Measurements from ENCODE around the gene PDE1C. TPM values are rescaled to one million over a fixed set of nuclear protein-coding genes. Genes with fewer than 3 reads are reported as not detected.

Gene PDE1C
- total RNA-seq, result 19.2 TPM

DNA sequence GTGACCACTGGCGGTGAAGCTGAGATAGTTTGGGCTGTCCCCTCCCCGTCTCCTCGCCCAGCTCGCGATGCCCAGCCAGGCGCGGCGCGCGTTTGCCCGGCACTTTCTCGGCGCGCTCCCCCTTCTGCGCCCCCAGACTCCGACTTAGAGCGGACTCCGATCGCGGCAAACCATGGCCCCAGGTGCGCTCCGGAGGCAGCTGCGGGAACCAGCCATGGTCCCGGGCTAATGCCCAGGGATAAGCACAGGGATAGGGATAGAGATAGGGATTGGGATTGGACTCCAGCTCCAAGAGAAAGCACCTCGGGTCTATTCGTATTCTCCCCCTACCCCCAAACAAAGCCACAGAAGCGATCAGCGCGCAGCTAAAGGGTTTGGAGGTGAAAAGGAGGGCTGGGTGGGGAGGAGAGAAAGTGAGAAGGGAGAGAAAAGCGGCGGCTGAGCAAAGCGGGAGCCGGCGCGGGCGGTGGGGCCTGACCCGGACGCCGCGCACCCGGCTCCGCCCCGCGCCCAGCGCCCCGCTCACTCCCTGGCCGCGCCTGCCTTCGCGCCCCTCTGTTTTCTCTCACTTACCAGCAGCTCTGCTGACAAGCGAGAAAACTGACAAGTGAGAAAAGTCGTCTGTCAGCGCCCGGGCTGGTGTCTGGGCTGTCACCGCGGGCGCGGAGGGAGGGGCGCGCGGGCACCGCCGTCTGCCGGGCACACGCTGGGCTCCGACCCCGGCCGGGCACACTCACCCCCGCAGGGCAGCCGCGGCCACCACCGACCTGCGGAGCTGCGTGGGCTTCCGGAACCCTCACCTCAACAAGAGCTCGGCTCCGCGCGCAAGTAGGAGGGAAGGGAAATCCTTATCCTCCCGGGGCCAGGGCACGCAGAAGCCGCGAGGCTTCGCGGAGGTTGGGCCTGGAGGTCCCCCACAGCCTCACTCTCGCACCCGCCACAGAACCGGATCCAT, at the start of gene PDE1C:
PDE1C (minus strand) TSS at position 2 of the 955 bp plus-strand sequence.
- no peak for FAIRE-seq
- peak; percentile 51 to 68 for DNase-seq (ENCODE audit: low spot score in 2 of 2)

DNA sequence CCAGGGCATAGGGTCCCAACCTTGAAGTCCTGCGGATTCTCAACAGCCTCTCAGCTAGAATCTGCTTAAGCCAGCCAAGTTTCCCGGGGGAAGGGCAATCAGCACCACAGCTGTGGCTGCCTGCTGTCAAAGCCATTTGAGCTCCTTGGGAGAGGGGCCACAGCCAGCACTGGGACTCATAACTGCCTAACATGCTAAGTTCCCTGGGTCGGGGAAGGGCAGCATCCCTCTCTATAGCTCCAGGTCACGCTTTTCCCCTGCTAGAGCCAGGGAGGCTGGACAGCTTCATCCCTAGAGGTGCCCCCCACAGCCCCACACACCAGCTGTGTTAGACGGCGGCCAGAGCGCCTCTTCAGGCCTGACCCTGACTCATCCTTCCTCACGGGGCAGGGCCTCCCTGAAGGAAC, 49.6 kb upstream of the PDE1C start:
- no peak for FAIRE-seq
- DNase-seq (ENCODE audit: low spot score in 2 of 2), result no peak

DNA sequence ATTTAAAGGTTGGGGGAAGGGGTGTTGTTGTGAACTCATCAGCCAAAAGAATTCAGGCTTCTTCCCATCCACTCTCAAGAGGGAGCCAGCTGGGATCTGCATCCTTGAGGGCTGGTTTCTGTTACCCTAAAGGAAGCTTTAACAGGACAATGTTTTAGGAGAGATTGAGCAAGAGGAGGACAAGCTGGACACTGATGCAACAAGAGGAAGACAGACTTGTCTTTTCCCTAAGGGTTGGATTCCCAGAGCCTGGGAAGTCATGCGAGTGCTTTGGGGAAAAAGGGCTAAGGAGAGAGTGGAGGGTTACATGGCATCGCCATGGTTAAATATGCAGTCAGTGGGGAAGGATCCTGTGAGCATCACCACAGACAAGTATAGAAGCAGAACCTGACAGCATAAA, 47.6 kb upstream of the PDE1C start:
- DNase-seq (ENCODE audit: low spot score in 2 of 2), result no peak
- FAIRE-seq, result no peak

DNA sequence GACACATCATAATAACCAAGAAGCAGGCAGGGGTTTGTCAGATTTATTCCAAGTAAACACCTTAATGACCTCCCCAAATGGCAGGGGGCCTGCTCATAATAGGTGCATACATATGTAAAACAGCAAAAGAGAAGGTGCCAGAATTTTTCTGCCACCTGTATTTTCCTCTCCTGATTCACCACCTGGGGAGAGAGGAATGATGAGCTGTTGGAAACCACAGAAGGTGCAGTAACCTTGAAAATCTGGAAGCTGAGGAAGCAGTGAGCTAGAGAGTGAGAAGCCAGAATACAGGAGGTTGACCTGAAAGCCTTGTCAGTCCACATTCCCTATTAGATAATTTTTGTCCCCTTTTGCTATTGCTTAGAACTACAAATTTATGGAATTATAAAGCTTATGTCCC, 46.2 kb upstream of the PDE1C start:
- no peak for DNase-seq (ENCODE audit: low spot score in 2 of 2)
- no peak for FAIRE-seq

DNA sequence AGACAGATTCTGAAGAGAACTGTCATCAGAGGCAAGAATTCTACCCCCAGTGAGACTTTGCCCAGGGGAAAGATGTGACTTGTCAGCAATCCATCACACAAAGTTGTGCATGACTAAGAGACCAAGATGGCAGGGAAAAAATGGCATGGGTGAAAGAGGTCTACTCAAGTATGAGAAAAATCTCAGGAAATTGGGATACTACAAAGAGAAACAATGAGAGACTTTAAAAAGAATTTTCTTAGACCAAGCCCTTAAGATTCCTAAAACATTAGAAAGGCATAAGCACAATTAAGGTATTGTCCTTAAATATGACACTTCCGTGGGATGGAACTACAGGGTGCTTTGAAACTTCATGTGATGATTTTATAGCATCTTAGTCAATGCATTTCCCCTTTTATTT, 45.6 kb upstream of the PDE1C start:
- DNase-seq (ENCODE audit: low spot score in 2 of 2), result no peak
- FAIRE-seq, result no peak

DNA sequence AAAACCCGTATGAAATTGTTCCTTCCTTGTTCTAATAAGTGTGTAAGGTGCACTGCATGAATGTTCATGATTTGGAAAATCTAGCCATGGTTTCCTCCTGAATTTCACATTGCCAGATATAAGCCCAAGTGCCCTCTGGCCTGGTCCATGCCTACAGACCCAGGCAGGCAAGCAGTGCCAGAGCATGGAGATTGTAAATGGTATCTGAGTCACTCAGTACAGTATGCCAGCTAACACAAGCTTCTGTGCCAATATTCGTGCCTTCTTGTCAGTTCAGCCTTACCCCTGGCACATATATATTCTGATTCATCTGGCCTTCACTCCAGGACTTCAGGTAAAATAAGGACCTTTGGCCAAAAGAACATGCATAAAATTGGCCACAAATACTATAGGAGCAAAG, 38.4 kb upstream of the PDE1C start:
- DNase-seq (ENCODE audit: low spot score in 2 of 2) (no peak), FAIRE-seq (no peak)

DNA sequence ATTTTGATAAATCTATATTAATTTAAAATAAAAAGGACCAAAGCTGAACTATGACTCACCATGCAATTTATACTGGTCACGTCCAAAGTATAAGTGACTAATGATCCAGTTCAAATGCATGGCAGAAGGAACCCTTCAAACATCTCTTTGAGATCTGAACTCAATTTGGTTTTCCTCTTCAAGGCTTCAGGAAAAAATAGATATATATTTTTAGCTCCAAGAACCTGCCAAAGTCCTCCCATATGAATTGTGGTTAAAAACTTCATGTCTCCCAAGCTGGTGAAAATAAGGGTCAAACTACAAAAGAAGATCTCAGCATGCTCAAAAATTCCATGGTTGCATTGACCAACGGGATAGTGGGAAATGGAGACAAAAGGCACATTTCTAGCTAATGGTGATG, 34.6 kb upstream of the PDE1C start:
- no peak for DNase-seq (ENCODE audit: low spot score in 2 of 2)
- no peak for FAIRE-seq

DNA sequence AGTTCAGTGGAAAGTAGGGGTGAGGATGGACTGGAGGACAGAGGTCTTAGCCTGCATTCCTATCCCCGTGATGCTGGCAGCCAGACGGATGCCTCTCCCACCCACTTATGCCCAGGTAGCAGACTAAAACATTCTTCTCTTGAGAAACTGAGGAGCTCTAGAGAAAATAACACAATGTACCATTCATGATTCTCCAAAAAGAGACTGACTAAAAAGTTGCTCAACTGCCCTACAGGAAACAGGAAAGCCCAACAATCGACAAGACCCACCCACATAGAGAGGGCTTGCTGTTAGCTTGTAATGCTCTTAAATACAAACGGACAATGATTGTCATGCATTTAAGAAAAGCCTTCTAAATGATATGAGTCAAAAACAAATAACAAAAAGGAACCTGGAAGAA, 33.2 kb upstream of the PDE1C start:
- no peak for FAIRE-seq

DNA sequence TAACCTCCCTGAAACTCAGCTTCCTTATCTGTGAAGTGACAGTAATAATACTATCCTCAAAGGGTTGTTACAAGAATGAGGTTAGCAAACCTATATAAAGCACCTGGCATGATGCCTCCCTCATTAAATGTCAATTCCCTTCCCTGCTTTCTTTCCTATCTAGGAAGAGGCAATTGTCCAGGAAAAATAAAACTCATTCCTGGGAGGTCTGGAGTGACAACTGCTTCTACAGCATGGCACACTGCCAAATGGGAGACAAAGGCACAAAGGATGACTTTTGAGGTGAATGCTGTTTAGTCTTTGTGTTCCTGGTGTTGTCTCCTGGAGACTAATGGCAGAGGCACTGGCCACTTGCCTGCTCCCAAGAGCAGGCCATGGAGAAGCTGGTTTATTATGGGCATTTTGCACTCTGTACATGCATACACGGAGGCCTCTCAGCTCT, 32.2 kb upstream of the PDE1C start:
- DNase-seq (ENCODE audit: low spot score in 2 of 2) (no peak), FAIRE-seq (no peak)

More for the DNA sequence above, 33.2 kb upstream of the PDE1C start:
- no peak for DNase-seq (ENCODE audit: low spot score in 2 of 2)

DNA sequence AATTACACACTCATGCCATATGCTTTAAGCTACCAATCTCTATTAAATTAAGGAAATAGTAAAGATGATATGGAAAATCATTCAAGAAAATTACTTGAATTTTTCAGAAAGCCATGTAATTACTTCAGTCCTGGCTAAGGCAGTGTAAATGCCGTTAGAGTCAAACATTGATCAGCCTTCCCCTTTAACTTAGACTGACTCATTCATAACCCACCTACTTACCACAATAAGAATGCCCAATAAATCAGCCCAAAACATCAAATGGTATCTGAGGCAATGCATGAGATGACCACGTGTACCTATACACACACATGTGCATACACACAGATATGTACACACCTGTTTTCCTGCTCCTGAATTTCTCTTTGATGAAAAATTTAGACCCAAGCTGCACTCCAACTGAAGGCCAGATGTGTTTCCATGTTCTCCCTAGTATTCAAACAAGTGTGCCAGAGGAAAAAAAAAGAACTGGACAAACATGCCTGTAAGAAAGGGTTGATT, 30.2 kb upstream of the PDE1C start:
- FAIRE-seq (no peak), DNase-seq (ENCODE audit: low spot score in 2 of 2) (no peak)

DNA sequence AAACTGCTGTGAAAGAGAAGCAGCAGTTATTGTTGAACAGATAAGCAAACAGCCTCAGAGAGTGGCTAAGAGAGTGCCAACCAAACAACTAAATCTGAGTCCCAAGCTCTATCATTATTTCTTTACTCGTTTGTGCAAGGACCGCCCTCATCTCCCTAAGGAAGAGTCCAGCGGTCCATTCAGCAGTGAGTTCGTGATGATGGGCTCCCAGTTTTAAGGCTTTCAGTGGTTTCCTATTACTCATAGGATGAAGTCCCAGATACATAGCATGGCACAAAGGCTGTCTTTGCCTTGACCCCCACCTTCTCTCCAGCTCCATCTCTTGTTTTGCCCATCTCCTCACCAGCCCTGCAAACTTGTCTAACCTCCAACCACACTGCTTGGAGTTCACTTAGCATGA, 24.3 kb upstream of the PDE1C start:
- FAIRE-seq (no peak), DNase-seq (ENCODE audit: low spot score in 2 of 2) (no peak)

DNA sequence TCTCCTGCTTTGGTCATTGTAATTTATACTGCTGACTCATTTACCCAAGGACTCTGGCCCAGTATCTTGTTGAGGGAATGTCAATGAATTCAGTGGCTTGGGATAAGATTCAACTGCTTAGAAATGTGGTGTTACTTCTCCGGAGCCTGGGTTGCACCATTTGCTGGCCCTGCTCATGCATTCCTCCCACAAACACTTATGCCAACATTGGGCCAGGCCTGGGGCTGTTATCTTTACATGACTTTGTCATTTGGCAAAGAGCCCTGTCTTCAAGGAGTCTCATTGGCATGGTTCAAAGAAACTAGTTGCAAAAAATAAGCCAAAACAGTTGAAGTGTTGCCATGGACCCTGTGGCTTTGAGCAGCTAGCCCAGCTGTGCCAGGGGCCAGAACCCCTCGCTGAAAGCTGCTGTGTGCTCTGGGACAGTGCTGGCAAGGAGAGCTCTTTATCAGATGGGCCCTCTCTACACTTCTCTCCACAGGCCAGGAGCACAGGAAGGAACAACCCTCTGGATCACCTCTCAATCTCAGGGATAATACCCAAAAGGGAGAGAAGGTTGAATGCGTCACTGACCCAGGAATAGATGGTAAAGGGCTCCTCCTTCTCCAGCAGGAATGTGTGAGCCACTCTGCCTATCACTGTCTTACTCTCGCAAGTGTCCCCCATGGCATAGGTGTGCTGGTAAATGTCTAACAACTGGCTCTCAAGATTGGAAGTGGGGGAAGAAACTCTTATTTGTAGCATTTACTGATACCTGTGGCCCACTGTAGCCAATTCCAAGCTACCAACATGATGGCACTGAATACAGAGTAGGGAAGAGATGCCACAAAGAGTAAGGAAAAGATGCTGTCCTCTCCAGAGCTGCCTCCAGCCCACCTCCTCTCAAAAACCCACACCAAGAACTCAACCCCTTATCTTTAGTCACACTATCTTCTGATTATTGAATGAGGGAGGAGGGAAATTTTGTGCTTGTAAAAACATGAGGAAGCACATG, 23.5 kb upstream of the PDE1C start:
- FAIRE-seq (no peak), DNase-seq (ENCODE audit: low spot score in 2 of 2) (no peak)

DNA sequence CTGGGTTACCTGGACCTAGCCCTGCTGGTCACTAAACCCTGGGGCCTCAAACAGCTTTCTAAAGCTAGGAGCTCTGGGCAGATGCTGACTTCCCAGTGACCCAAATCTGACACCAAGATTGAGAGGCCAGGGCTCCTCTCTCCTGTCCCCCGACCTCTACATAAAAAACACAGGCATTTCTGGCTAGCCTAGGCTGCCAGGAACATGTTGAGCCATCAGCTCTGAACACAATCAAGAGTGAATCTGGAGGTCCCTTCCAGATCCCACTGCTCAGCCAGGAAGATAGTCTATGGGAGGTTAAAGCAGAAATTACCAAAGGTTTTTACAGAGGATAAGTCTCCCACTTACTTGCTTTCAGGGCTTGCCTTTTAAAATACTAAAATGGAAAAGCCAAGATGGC, 22.1 kb upstream of the PDE1C start:
- DNase-seq (ENCODE audit: low spot score in 2 of 2) (no peak), FAIRE-seq (no peak)

DNA sequence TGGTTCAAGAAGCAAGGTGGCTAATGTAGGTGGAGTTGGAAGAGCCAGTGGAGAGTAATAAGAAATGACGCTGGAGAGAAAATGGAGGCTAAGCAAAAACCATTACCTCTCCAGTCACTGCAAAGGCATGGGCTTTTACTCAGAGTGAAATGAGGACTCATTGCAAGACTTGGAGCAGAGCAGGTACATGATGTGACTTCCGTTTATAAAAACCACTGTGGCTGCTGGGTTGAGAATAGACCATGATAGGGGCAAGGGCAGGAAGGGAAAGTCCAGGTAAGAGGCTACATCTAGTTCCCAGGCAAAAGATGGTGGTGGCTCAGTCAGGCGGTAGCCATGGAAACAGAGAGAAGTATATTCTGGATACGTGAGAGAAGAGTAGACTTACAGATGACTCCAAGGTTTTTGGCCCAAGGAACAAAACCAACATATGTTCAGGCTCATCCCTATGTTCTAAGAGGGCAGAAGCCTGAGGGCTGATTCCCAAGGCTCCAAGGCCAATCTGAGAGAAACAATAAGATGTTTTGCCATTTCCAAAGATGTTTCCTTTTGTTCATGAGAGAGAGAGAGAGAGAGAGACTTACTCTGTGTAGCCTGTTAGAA, 21.5 kb upstream of the PDE1C start:
- DNase-seq (ENCODE audit: low spot score in 2 of 2) (no peak), FAIRE-seq (no peak)

DNA sequence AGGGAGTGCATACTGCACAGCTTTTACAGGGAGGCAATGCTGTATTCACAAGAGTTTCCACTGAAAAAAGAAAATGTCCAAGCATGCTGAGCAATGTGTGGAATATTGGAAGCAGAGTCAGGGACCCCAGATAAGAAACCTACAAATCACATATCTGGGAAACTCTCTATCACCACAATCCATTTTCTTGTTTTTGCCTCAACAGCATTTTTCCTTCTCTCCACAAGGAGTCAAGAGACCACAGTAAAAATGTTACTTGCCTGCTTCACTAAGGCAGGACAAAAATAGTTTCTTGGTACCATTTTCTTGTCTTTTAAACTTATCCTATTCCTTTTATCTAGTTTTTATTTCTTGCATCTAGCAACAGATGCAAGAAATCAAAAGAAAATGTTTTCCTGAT, 19.5 kb upstream of the PDE1C start:
- FAIRE-seq (no peak), DNase-seq (ENCODE audit: low spot score in 2 of 2) (no peak)

DNA sequence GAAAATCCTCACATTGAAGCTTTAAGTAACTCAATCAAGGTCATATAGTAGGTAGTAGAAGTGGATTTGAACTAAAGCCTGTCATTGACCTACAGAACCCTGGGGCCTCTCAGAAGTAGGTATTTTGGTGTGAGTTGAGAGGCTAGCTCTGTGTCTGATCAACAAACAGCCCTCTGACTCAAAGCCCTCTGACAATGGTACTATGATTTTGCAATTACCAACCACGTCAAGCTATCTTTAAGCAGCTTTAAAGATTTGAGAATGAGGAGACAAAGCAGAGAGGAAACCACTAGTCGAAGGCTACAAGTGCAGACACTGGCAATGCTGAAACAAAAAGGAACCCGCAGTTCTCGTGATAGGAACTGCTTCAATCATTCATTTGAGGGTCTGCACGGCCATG, 19.0 kb upstream of the PDE1C start:
- DNase-seq (ENCODE audit: low spot score in 2 of 2), result no peak

DNA sequence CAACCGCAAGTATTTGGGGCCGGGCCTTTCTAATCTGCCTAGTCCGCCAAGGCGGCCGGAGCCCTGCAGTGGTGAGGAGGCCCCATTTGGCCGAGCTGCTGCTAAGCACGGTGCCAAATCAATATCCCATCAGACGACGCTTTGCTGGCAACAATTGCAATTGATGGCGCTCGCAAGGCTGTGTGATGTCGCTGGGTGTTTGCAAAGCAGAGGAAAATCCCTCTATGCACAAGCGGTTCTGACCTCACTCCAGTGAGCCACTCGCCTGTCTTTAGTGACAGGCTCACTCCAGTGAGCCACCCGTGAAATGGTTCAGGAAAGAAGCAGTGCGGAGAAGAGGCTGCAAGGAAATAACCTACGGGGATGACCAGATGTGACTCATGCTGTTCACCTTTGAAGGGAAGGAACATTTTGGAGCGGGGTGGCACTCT, 18.3 kb upstream of the PDE1C start:
- FAIRE-seq (no peak), DNase-seq (ENCODE audit: low spot score in 2 of 2) (no peak)

More for the DNA sequence above, 19.0 kb upstream of the PDE1C start:
- FAIRE-seq, result no peak

DNA sequence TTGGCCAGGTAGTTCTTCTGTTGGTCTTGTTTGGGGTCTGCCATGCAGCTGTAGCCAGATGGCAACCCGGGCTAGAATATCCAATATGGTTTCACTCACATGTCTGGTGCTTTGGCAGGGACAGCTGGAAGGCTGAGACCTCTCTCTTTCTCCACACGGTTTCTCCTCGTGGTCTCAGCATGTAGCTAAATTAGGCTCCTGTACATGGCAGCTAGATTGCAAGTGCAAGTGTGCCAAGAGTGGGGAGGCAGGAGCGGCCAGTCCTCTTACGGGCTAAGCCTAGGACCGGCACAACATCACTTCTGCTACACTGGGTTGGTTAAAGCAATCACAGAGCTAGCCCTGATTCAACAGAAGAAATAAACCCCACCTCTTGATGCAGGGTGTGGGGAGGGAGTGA, 9.3 kb upstream of the PDE1C start:
- DNase-seq (ENCODE audit: low spot score in 2 of 2), result no peak

DNA sequence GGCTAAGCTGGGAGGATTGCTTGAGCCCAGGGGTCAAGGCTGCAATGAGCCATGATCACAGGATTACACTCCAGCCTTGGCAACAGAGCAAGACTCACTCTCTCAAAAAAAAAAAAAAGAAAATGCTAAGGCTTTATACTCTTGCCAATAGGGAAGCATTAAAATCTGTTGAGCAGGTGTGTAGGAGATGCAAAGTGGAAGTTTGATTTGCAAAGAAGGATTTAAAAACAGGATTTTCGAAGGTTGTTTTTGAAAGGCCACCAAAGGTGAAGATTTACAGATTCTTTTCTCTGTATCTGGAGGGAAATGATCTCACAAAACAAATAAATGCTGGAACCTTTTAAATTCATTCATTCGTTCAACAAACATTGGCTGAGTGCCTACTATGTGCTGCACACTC, 8.6 kb upstream of the PDE1C start:
- FAIRE-seq, result no peak
- DNase-seq (ENCODE audit: low spot score in 2 of 2), result no peak

More for the DNA sequence above, 9.3 kb upstream of the PDE1C start:
- FAIRE-seq, result no peak

DNA sequence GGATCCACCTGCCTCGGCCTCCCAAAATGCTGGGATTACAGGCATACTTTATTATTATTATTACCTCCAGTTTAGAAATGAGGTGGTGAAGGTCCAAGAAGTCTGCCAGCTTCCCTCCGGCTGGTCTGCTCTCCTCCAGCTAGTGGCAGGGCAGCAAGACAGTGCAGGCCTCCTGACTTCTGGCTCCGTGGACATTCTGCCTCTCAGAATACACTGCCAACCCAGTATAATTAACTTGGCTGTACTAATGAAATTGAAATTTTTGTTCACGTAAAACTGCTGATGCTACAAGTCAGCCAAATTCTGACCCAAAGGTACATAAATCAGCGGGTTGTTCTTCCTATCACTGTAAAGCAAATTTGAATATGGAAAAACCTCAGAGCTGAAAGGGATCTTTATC, 7.6 kb upstream of the PDE1C start:
- no peak for FAIRE-seq
- DNase-seq (ENCODE audit: low spot score in 2 of 2), result no peak

All from frontal cortex (tissue), 4 donors.